ENCODE measurements around the gene ERBB4.
"Not testable (repeated sequence)": the region's sequence is repeated elsewhere in the genome, so short reads cannot be mapped to it uniquely, and the experiment has no call there.

Gene ERBB4

DNA sequence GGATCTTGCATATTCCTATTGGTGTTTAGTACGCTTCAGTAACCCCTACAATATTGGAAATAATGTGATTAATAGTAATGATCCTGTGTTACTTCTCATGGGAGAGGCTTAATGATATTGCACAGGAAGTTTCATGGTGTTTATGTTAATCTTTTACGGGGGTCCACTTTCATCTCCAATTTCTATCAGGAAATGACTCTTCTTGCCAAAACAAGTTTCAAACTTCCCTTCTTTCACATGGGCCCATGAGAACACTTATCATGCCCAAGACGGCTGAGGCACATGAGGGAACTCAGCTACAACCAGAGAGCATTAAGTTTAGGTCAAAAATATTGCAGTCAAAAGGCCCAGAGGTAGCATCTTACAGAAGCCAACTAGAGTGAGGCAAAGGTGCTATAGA lies 7.6 kb downstream of the ERBB4 start:
- DNase-seq (ENCODE audit: low read depth, low spot score): no peak
- H3K4me3 ChIP-seq (ENCODE audit: low read length): no peak overlapping the region

DNA sequence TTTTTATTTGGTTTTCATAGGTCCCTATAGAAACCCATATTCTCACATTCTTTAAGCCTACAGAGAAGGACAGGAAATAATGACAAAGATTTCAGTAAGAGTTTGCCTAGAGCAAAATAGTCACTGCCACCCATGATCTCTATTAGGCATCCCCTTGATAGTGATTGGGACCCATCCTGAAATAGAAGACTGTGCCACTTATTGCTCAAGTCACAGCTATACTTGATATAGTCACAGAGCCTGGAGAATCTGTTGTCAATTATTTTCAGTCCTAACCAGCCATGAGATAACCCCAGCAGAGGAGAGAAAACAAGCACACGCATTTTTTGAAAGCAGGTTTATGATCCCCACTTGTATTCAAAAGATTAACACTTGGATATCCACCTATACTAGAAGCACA lies 8.2 kb downstream of the ERBB4 start:
- DNase-seq (ENCODE audit: low read depth, low spot score): no peak
- H3K4me3 ChIP-seq (ENCODE audit: low read length): no peak overlapping the region

- DNase-seq (ENCODE audit: low read depth, low spot score): no peak
- H3K4me3 ChIP-seq (ENCODE audit: low read length): no peak overlapping the region
Observed at GRCh38 chr2:212528106-212528856, 10.3 kb downstream of the ERBB4 start.

GRCh38 chr2:212526059-212526458 lies 12.5 kb downstream of the ERBB4 start:
- H3K4me3 ChIP-seq (ENCODE audit: low read length): no peak overlapping the region
- no peak for DNase-seq (ENCODE audit: low read depth, low spot score)

- no peak for DNase-seq (ENCODE audit: low read depth, low spot score)
- no peak overlapping the region for H3K4me3 ChIP-seq (ENCODE audit: low read length)
Observed at GRCh38 chr2:212523756-212524155, 14.8 kb downstream of the ERBB4 start.

DNA sequence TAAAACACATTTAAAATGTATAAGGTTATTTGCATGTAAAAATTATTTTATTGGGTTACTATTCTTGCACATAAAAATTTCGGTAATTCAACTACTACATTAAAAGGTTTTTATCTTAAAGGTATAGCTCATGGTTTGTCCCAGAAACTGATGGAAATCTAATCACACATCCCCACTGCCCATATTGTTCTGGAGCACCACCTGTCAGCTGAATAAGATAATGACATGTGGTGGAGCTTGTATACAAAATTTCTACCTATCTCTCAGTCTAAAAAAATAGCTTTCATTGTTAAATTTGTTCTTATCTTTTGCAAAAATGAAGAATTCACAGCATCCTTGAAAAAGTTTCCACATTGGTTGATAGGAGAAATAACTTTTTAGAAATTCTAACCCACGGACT lies 18.3 kb downstream of the ERBB4 start:
- H3K4me3 ChIP-seq (ENCODE audit: low read length): no peak overlapping the region
- no peak for DNase-seq (ENCODE audit: low read depth, low spot score)

GRCh38 chr2:212517693-212518092 lies 20.9 kb downstream of the ERBB4 start:
- DNase-seq (ENCODE audit: low read depth, low spot score): no peak
- H3K4me3 ChIP-seq (ENCODE audit: low read length): no peak overlapping the region

- no peak for DNase-seq (ENCODE audit: low read depth, low spot score)
- no peak overlapping the region for H3K4me3 ChIP-seq (ENCODE audit: low read length)
Observed at GRCh38 chr2:212505586-212505985, 33.0 kb downstream of the ERBB4 start.

DNA sequence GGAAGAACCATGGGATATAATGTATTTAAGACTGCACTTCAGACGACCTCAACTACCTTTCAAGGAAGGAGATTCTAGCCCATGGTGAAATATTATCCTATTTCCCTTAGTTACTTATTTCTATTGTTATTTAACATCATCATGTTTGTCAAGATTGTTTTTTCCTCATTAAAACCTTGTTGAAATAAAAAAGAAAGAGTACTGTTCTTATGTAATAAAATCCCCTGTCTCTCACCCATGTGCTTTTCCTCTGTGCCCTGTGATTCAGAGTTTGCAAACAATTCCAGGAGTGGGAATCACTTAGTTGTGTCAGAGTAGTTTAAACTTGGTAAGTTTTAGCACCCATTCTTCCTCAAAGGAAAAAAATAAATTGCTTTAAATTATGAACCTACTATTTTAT lies 43.6 kb downstream of the ERBB4 start:
- DNase-seq (ENCODE audit: low read depth, low spot score): no peak
- H3K4me3 ChIP-seq (ENCODE audit: low read length): no peak overlapping the region

DNA sequence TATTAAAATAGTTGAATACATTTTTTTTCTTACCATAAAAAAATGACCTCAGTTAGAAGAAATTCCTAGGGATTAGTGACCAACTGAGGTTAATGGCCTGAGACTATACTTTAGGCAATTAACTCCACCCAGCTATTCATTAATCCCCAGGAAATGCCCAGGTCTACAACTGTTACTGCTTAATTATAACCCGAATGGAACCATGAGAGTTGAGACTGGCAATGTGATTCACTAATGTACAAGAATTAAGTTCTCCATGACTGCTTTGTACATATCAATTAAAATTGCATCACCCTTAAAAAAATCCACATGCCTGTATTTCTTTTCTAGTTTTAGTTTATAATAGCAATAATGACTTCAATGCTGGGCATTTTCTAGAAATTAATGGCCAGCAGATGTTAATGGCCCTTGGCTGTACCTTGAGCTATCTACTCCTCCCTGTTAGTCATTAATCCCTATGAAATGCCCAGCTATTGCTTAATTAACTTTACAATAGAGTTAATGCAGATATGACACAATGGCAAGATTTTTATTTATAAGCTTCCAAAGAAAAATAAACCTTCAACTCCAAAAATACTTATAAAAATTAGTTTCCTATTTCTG lies 44.1 kb downstream of the ERBB4 start:
- DNase-seq (ENCODE audit: low read depth, low spot score): no peak

GRCh38 chr2:212489719-212490346 lies 48.8 kb downstream of the ERBB4 start:
- H3K4me3 ChIP-seq (ENCODE audit: low read length): no peak overlapping the region

More for the DNA sequence above, 44.1 kb downstream of the ERBB4 start:
- no peak overlapping the region for H3K4me3 ChIP-seq (ENCODE audit: low read length)

DNA sequence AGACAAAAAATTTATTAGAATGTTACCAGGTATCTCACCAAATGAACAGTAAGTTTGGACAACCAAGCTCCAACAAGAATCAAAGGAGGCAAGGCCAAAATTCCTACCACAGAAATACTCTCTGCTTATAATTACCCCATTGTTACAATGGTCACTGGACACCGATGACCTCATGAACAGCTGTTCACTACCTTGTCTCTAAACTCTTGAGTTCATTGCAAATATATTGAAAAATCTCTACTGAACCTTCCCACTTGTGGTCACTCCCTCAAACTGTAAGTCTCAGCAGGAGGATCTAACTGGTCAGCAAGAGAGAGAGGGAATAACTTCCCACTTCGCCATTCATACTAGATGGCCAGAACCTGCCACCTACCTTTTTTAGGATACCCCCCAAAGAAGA lies 50.0 kb downstream of the ERBB4 start:
- no peak overlapping the region for H3K4me3 ChIP-seq (ENCODE audit: low read length)
- DNase-seq (ENCODE audit: low read depth, low spot score): no peak

More at GRCh38 chr2:212489719-212490346, 48.8 kb downstream of the ERBB4 start:
- no peak for DNase-seq (ENCODE audit: low read depth, low spot score)

- DNase-seq (ENCODE audit: low read depth, low spot score): no peak
Observed at GRCh38 chr2:212484563-212485080, 54.0 kb downstream of the ERBB4 start.

GRCh38 chr2:212480447-212480846 lies 58.2 kb downstream of the ERBB4 start:
- H3K4me3 ChIP-seq (ENCODE audit: low read length): no peak overlapping the region
- no peak for DNase-seq (ENCODE audit: low read depth, low spot score)

More at GRCh38 chr2:212484563-212485080, 54.0 kb downstream of the ERBB4 start:
- no peak overlapping the region for H3K4me3 ChIP-seq (ENCODE audit: low read length)

- no peak for DNase-seq (ENCODE audit: low read depth, low spot score)
- H3K4me3 ChIP-seq (ENCODE audit: low read length): no peak overlapping the region
Observed at GRCh38 chr2:212477571-212477970, 61.0 kb downstream of the ERBB4 start.

GRCh38 chr2:212473211-212473610 lies 65.4 kb downstream of the ERBB4 start:
- H3K4me3 ChIP-seq (ENCODE audit: low read length): no peak overlapping the region
- DNase-seq (ENCODE audit: low read depth, low spot score): no peak

GRCh38 chr2:212467551-212467950 lies 71.1 kb downstream of the ERBB4 start:
- not testable (repeated sequence) for H3K4me3 ChIP-seq (ENCODE audit: low read length); DNase-seq (ENCODE audit: low read depth, low spot score)

DNA sequence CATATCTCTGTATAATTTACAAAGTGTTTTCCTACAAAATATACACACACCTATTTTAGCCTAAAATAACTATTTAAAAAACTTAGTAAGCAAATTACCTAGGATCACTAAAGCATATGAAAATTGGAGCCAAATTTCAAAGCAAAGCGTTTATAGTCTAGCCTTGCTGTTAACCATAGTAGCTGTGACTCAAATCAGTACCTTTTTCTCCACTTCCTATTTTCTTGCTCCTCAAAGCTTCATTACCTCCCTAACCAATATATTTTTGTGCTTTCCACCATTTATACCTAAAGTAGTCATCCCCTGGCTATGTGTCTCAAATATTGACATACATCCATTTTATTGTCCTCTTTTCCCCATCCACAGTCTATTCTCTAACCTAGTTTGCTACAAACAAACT lies 73.1 kb downstream of the ERBB4 start:
- no peak overlapping the region for H3K4me3 ChIP-seq (ENCODE audit: low read length)

GRCh38 chr2:212461708-212462107 lies 76.9 kb downstream of the ERBB4 start:
- not testable (repeated sequence) for H3K4me3 ChIP-seq (ENCODE audit: low read length); DNase-seq (ENCODE audit: low read depth, low spot score)

More for the DNA sequence above, 73.1 kb downstream of the ERBB4 start:
- DNase-seq (ENCODE audit: low read depth, low spot score): no peak

- no peak overlapping the region for H3K4me3 ChIP-seq (ENCODE audit: low read length)
- DNase-seq (ENCODE audit: low read depth, low spot score): no peak
Observed at GRCh38 chr2:212454149-212454548, 84.5 kb downstream of the ERBB4 start.

All from Jurkat, Clone E6-1 (cell line).